CD8-positive, alpha-beta memory T cell (primary cell): ENCODE data around the gene PDE2A. TPM values are rescaled to one million over a fixed set of nuclear protein-coding genes. Genes with fewer than 3 reads are reported as not detected.
A peak's percentile ranks its signal among the peaks of the same experiment; 100 is the strongest.

ENCODE experiments used
- CTCF ChIA-PET: fragments of 350-600 bp; sonication (Branson Sonifier 250); formaldehyde crosslinking; loops from one replicate; lab custom pipeline; 2021; ENCODE audit warnings: antibody characterized with exemption; lab: Charles Lee
- POLR2A ChIA-PET: fragments of 350-600 bp; sonication (Branson Sonifier 250); formaldehyde crosslinking; loops from one replicate; lab custom pipeline; 2021; ENCODE audit warnings: antibody characterized with exemption; lab: Charles Lee
- DNase-seq, 5 donors: peaks; one replicate each; pipeline versions ENCODE4 v3.0.0 to v3.0.0-alpha.2; 2020 to 2022; ENCODE audit warnings: mixed read lengths in 1 of 5
- H3K27ac ChIP-seq: one replicate; pipeline ENCODE4 v1.7.0; 2013; ENCODE audit warnings: low read depth, mild to moderate bottlenecking, low read length, moderate library complexity
- H3K27me3 ChIP-seq: 2 replicates; pipeline ENCODE4 v1.7.0; 2013; ENCODE audit warnings: low read length, mild to moderate bottlenecking; ENCODE audit not compliant: insufficient read depth, poor library complexity, severe bottlenecking
- H3K36me3 ChIP-seq: 2 replicates; pipeline ENCODE4 v1.7.0; 2013; ENCODE audit warnings: mild to moderate bottlenecking, low read length, moderate library complexity; ENCODE audit not compliant: insufficient read depth
- H3K4me1 ChIP-seq: 2 replicates; pipeline ENCODE4 v1.7.0; 2013; ENCODE audit warnings: mild to moderate bottlenecking, low read length, moderate library complexity; ENCODE audit not compliant: insufficient read depth
- H3K4me3 ChIP-seq: 2 replicates; pipeline ENCODE4 v1.7.0; 2013; ENCODE audit warnings: mild to moderate bottlenecking, low read length
- H3K9me3 ChIP-seq: 2 replicates; pipeline ENCODE4 v1.7.0; 2013; ENCODE audit warnings: mild to moderate bottlenecking, low read length
- H3K27ac Mint-ChIP-seq, 8 donors: one replicate each; pipeline ENCODE4 v1.8.0; 2020 to 2021; ENCODE audit warnings: mixed read lengths in 8 of 8, mild to moderate bottlenecking in 6 of 8, inconsistent platforms in 3 of 8, moderate library complexity in 3 of 8
- H3K27me3 Mint-ChIP-seq, 2 donors: one replicate each; pipeline ENCODE4 v1.8.0; 2020 to 2021; ENCODE audit warnings: mixed read lengths in 2 of 2, mild to moderate bottlenecking in 1 of 2, moderate library complexity in 1 of 2
- H3K36me3 Mint-ChIP-seq, 3 donors: one replicate each; pipeline ENCODE4 v1.8.0; 2020 to 2021; ENCODE audit warnings: mixed read lengths in 3 of 3, inconsistent platforms in 1 of 3, mild to moderate bottlenecking in 1 of 3
- H3K4me1 Mint-ChIP-seq, 3 donors: one replicate each; pipeline ENCODE4 v1.8.0; 2020 to 2021; ENCODE audit warnings: mixed read lengths in 3 of 3, inconsistent platforms in 1 of 3, mild to moderate bottlenecking in 1 of 3
- H3K4me3 Mint-ChIP-seq, 7 donors: one replicate each; pipeline ENCODE4 v1.8.0; 2020 to 2021; ENCODE audit warnings: mixed read lengths in 7 of 7, mild to moderate bottlenecking in 6 of 7, moderate library complexity in 4 of 7, inconsistent platforms in 2 of 7
- H3K9me3 Mint-ChIP-seq, 5 donors: one replicate each; pipeline ENCODE4 v1.8.0; 2020 to 2022; ENCODE audit warnings: mixed read lengths in 5 of 5, mild to moderate bottlenecking in 3 of 5, moderate library complexity in 2 of 5, inconsistent platforms in 1 of 5
- polyA plus RNA-seq: library from polyadenylated mRNA; unstranded; fragments of 300-500 nt; fragmentation: Illumina TruSeq; gene quantifications from one replicate; pipeline ENCODE4 v1.2.3, GENCODE V29; 2021
- total RNA-seq, 2 experiments: library from RNA; stranded (reverse); gene quantifications; one replicate each; pipeline ENCODE4 v1.2.3, GENCODE V29; 2021

Gene PDE2A
- total and polyA plus RNA-seq, 3 experiments from 2014 or later: 0.08 to 0.66 (median 0.55) TPM

- Histone ChIP-seq H3K36me3 (peaks cover 15% of the 10 kb centered on the region), H3K4me3 (no peak overlapping the region), H3K27ac (no peak overlapping the region), H3K4me1 (no peaks in the 10 kb centered on the region), H3K9me3 (no peaks in the 10 kb centered on the region), H3K27me3 (no peaks in the 10 kb centered on the region)
- H3K4me3 Mint-ChIP-seq: peak overlapping the region in 1 of 7 donors; percentile 32
- ChIA-PET POLR2A (no interaction called here), CTCF (no interaction called here)
- H3K27ac Mint-ChIP-seq: peak overlapping the region in 7 of 8 donors; percentile 26 to 94 (median 77)
- peaks cover 13 to 31% (median 26%) of the 10 kb centered on the region in 3 donors for H3K4me1 Mint-ChIP-seq
- H3K27me3 Mint-ChIP-seq: no peaks in the 10 kb centered on the region
- no peaks in the 10 kb centered on the region for H3K9me3 Mint-ChIP-seq
- H3K36me3 Mint-ChIP-seq: peaks cover 0 to 65% (median 11%) of the 10 kb centered on the region in 3 donors
- DNase-seq: no peak
Observed at GRCh38 chr11:72686639-72687220, 12.5 kb upstream of the PDE2A start.

DNA sequence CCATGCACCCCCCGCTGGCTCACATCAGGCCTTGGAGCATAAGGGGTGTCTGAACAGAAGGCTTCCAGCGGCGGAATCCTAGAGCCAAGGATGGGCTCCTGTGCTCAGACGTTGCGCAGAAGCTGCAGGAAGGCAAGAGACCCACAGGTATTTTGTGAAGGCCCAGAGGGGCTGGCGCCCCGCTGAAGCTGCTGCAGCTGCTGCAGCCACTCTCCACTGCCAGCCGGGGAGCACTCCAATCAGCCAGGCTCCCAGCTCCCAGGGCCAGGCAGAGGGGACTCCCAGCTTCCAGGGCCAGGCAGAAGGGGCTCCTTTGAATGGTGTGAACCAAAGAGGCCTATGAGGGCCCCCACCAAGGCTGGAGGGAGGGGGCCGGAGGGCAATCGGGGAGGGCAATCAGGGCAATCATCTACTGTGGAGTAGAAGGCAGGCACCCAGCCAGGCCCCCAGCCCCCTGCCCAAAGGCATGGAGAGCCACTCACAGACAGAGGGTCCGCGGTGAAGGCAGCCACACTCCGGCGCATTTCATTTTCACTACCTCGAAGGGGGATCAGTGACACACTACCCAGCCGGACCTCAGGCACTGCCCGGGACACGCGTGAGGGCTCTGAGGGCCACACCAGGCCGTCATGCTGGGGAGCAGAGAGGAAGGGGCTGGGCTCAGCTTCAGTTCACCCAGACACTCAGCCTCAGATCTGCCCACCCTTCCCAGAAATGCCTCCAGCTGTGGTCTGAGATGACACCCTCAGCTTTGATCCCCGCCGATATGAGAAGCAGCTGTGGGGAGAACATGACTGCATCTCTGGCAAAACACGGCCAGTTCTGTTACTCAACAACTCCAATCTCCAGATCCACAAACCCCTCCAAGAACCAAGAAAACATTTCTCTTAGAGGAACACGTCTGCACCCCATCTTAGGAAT lies 11.6 kb upstream of the PDE2A start:
- H3K27ac ChIP-seq: no peak overlapping the region

GRCh38 chr11:72684236-72684912 lies 10.2 kb upstream of the PDE2A start:
- H3K27me3 ChIP-seq: no peaks in the 10 kb centered on the region
- Mint-ChIP-seq H3K27ac (peak overlapping the region in 1 of 8 donors; percentile 10), H3K9me3 (no peaks in the 10 kb centered on the region), H3K27me3 (no peaks in the 10 kb centered on the region), H3K36me3 (peaks cover 0 to 42% (median 2%) of the 10 kb centered on the region in 3 donors), H3K4me1 (peaks cover 16 to 25% (median 21%) of the 10 kb centered on the region in 3 donors), H3K4me3 (no peak overlapping the region)
- peak in 4 of 5 donors; percentile 7 to 63 (median 19) for DNase-seq
- H3K9me3 ChIP-seq: no peaks in the 10 kb centered on the region
- ChIA-PET CTCF (interaction anchor here (0.6 to 3.5 kb wide), 21 partner anchors 9 to 789 kb away, joined by 3 to 19 read pairs (median 5); partner anchors contain the start of gene STARD10), POLR2A (interaction anchor here (1.1 kb wide), 1 partner anchor 15 kb away, joined by 3 read pairs; no protein-coding TSS in a partner anchor)
- peaks cover 7% of the 10 kb centered on the region for H3K36me3 ChIP-seq
- H3K4me3 ChIP-seq: no peak overlapping the region
- no peaks in the 10 kb centered on the region for H3K4me1 ChIP-seq
- no peak overlapping the region for H3K27ac ChIP-seq

More for the DNA sequence above, 11.6 kb upstream of the PDE2A start:
- Histone ChIP-seq H3K4me1 (no peaks in the 10 kb centered on the region), H3K27me3 (no peaks in the 10 kb centered on the region), H3K9me3 (no peaks in the 10 kb centered on the region), H3K36me3 (peaks cover 13% of the 10 kb centered on the region), H3K4me3 (no peak overlapping the region)
- H3K27me3 Mint-ChIP-seq: no peaks in the 10 kb centered on the region
- peak overlapping the region; percentile 26 to 94 (median 62) for H3K27ac Mint-ChIP-seq
- POLR2A ChIA-PET: no interaction called here
- DNase-seq: no peak
- H3K9me3 Mint-ChIP-seq: no peaks in the 10 kb centered on the region
- peaks cover 13 to 31% (median 26%) of the 10 kb centered on the region in 3 donors for H3K4me1 Mint-ChIP-seq
- H3K36me3 Mint-ChIP-seq: peaks cover 0 to 56% (median 7%) of the 10 kb centered on the region in 3 donors
- CTCF ChIA-PET: interaction anchor here (1.5 to 3.5 kb wide), 3 partner anchors 94 to 127 kb away, joined by 5 to 19 read pairs (median 6); no protein-coding TSS in a partner anchor
- H3K4me3 Mint-ChIP-seq: no peak overlapping the region

GRCh38 chr11:72683782-72684200 lies 9.6 kb upstream of the PDE2A start:
- H3K4me1 ChIP-seq: no peaks in the 10 kb centered on the region
- CTCF ChIA-PET: interaction anchor here (0.6 to 3.5 kb wide), 17 partner anchors 8 to 494 kb away, joined by 3 to 19 read pairs (median 5); partner anchors contain the start of gene STARD10
- H3K27me3 ChIP-seq: no peaks in the 10 kb centered on the region
- peaks cover 0 to 37% (median 2%) of the 10 kb centered on the region in 3 donors for H3K36me3 Mint-ChIP-seq
- H3K36me3 ChIP-seq: peaks cover 3% of the 10 kb centered on the region
- peak; percentile 43 to 71 (median 46) for DNase-seq
- no peaks in the 10 kb centered on the region for H3K9me3 Mint-ChIP-seq
- no peaks in the 10 kb centered on the region for H3K9me3 ChIP-seq
- H3K27me3 Mint-ChIP-seq: no peaks in the 10 kb centered on the region
- H3K27ac ChIP-seq: no peak overlapping the region
- H3K4me1 Mint-ChIP-seq: peaks cover 17 to 25% (median 21%) of the 10 kb centered on the region in 3 donors
- no peak overlapping the region for H3K4me3 Mint-ChIP-seq
- H3K4me3 ChIP-seq: no peak overlapping the region
- POLR2A ChIA-PET: interaction anchor here (1.1 kb wide), 1 partner anchor 15 kb away, joined by 3 read pairs; no protein-coding TSS in a partner anchor
- peak overlapping the region in 3 of 8 donors; percentile 19 to 51 (median 42) for H3K27ac Mint-ChIP-seq

- H3K27me3 Mint-ChIP-seq: no peaks in the 10 kb centered on the region
- DNase-seq: no peak
- Histone ChIP-seq H3K27ac (no peak overlapping the region), H3K4me3 (no peak overlapping the region), H3K9me3 (no peaks in the 10 kb centered on the region), H3K36me3 (no peaks in the 10 kb centered on the region), H3K4me1 (no peaks in the 10 kb centered on the region), H3K27me3 (no peaks in the 10 kb centered on the region)
- ChIA-PET POLR2A (no interaction called here), CTCF (interaction anchor here (0.7 to 3.5 kb wide), 7 partner anchors 9 to 212 kb away, joined by 3 to 19 read pairs (median 6); partner anchors contain the start of gene STARD10)
- H3K4me3 Mint-ChIP-seq: no peak overlapping the region
- H3K9me3 Mint-ChIP-seq: no peaks in the 10 kb centered on the region
- H3K4me1 Mint-ChIP-seq: peaks cover 18 to 27% (median 20%) of the 10 kb centered on the region in 3 donors
- H3K36me3 Mint-ChIP-seq: peaks cover 0 to 27% (median 2%) of the 10 kb centered on the region in 3 donors
- H3K27ac Mint-ChIP-seq: peak overlapping the region in 1 of 8 donors; percentile 86
Observed at GRCh38 chr11:72682858-72683243, 8.6 kb upstream of the PDE2A start.

DNA sequence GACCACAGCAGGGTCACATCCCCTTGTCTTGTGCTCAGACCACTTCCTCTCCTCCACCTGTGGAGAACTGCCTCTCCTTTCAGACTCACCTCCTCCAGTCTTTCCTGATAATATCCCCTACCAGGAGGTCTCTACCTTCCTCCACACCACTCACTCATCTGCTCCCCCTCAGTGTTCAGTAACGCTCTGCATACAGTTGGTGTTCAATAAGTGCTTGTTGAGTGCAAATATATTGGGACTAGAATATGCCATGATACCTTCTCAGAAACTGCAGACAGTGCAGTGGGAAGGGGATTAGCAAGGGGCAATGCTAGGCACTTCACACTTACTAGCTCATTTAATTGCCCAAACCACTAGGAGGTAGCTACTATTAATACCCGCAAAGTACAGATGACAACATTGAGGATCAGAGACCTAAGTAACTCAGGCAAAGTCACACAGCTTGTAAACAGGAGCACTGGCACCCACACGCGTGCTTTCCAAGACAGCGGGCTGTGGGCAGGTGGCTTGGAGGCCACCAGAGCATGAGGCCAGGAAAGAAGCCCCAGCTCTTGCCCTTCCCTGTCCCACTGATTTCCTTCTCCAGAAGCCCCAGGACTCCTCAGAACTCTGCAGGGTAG lies 8.1 kb upstream of the PDE2A start:
- H3K36me3 Mint-ChIP-seq: peaks cover 0 to 22% (median 2%) of the 10 kb centered on the region in 3 donors
- Histone ChIP-seq H3K27ac (no peak overlapping the region), H3K36me3 (no peaks in the 10 kb centered on the region), H3K27me3 (no peaks in the 10 kb centered on the region), H3K4me3 (no peak overlapping the region), H3K9me3 (no peaks in the 10 kb centered on the region), H3K4me1 (no peaks in the 10 kb centered on the region)
- H3K4me1 Mint-ChIP-seq: peaks cover 15 to 25% (median 18%) of the 10 kb centered on the region in 3 donors
- H3K27ac Mint-ChIP-seq: peak overlapping the region in 2 of 8 donors; percentile 64 to 86
- H3K9me3 Mint-ChIP-seq: no peaks in the 10 kb centered on the region
- DNase-seq: no peak
- H3K27me3 Mint-ChIP-seq: peaks cover 0 to under 1% of the 10 kb centered on the region in 2 donors
- CTCF ChIA-PET: interaction anchor here (1.5 to 3.5 kb wide), 4 partner anchors 13 to 211 kb away, joined by 3 to 19 read pairs (median 12); no protein-coding TSS in a partner anchor
- no peak overlapping the region for H3K4me3 Mint-ChIP-seq
- POLR2A ChIA-PET: no interaction called here
